IPS-NIHi11 (cell line): Measurements from ENCODE around the gene SLC4A2.
"Not testable (repeated sequence)": the region's sequence is repeated elsewhere in the genome, so short reads cannot be mapped to it uniquely, and the experiment has no call there.

ENCODE experiments used
- DNase-seq: peaks from one replicate; pipeline ENCODE4 v3.0.0; 2012; ENCODE audit warnings: mixed read lengths, low spot score

The SLC4A2 gene

DNA sequence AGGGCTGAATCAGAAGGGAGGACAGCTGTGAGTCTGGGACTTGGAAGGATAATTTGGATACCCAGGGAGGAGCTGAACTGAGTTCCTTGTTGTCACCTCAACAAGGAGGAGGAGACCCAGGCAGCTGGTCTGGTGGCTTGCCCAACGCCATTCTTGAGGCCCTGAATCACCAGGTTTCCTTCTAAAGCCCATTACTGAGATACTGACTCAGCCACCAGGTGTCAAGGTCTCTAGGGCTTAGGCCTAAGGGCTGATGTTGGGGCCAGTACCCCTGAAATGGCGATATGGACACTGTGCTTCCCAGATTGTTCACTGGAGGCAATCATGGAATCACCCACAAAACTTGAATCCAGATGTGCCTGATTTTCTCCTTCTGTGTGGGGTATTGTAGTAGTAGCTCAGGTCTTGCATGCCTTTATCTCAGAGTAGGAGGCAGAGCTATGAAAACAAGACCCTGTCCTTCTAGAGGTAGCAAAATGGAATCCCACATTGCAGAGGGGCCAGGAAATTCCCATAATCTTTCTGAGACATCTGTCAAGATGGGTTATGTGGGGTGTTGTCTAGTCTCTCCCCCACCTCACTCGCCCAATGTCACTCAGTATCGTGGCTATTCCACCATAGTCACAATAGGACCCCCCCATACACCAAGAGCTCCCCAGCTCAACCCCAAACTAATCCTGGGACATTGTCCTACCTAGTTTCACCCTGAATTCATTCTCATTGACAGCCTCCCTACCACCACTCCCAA lies 33.3 kb upstream of the SLC4A2 start:
- DNase-seq = no peak

- DNase-seq = not testable (repeated sequence)
Observed at GRCh38 chr7:151026771-151027727, 32.3 kb upstream of the SLC4A2 start.

DNA sequence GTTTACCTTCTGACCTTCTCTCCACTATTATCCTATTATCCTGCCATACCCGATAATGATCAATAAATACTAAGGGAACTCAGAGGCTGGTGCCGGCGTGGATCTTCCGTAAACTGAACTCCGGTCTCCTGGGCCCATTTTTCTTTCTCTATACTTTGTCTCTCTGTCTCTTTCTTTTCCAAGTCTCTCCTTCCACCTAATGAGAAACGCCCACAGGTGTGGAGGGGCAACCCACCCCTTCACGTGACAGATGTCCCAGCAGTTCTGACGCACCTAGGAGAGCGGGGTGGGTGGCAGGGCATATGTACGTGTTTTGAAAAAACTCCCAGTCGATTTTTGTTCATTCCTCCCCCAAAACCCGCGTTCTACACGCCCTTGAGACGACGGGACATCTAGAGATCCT lies 31.7 kb upstream of the SLC4A2 start:
- DNase-seq = not testable (repeated sequence)

- DNase-seq = peak; percentile 98
Observed at GRCh38 chr7:151028131-151028947, 31.1 kb upstream of the SLC4A2 start, which contains the start of gene ABCB8. TSS of gene ABCB8 (plus strand) at chr7:151028450. CDS start at chr7:151028516, 66 bp downstream.

DNA sequence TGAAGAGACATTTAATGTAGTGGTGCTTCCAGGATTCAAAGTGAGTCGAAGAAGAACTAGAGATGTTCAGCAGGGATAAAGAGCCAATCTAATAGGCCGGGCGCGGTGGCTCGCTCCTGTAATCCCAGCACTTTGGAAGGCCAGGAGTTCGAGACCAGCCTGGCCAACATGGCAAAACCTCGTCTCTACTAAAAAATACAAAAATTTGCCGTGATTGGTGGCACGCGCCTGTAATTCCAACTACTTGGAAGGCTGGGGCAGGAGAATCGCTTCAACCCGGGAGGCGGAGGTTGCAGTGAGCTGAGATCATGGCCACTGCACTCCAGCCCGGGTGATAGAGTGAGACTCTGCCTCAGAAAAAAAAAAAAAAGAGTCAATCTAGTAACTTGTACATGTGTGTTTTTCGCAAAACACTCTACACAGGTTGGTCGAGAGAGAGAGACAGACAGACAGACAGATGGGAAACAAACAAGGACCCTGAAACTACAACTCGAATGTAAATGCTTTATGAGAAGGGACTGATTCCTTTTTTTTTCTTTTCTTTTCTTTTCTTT lies 30.4 kb upstream of the SLC4A2 start:
- no peak for DNase-seq

DNA sequence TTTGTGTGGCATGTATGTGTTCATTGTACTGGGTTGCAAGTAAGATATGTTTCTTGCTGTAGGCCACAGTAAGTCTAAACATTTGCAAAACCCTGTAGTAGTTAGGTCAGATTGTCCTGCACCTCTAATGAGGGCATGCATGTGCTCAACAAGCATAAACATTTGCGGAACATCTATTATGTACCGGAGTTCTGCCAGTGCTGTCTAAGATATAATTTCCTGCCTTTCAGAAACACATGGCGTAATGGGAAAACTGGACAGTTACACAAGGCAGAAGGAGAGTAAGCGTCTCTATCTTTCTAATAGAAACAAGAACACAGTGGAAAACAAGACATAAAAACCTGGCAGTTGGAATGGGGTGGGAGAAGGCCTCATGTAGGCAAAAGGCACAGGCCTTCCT lies 28.4 kb upstream of the SLC4A2 start:
- no peak for DNase-seq

GRCh38 chr7:151032936-151033863 lies 26.2 kb upstream of the SLC4A2 start:
- DNase-seq = no peak

DNA sequence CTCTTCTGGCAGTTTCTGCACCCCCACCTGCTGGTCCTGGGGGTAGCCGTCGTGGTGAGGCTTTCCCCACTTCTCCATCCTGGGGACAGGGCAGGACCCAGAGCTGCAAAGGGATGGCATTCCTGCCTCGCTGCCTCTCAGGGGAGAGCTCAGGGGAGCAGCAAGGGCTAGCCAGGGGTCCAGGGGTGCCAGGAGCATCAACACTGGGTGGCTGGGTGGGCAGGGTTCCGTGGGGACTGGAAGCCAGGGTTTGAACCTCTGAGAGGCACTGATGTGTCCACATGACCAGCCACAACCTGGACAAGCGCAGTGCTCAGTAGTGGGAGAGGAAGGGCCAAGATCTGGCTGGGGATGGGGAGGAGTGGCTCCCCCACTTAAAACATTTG lies 25.5 kb upstream of the SLC4A2 start:
- DNase-seq = no peak

- no peak for DNase-seq
Observed at GRCh38 chr7:151034312-151035025, 24.9 kb upstream of the SLC4A2 start.

GRCh38 chr7:151035026-151035717 lies 24.2 kb upstream of the SLC4A2 start:
- no peak for DNase-seq

DNA sequence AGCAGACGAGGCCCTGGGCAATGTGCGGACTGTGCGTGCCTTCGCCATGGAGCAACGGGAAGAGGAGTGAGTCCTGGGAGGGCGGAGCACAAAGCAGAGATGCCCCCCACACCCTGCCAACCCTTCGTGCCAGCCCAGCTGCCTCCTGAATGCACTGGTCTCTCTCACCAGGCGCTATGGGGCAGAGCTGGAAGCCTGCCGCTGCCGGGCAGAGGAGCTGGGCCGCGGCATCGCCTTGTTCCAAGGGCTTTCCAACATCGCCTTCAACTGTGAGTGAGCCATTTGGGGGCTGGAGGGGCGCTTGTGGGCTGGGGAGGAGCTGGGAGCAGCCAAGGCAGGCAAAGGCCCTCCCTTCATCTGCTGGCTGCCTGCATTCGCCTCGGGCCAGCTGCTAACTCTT lies 23.5 kb upstream of the SLC4A2 start:
- no peak for DNase-seq

- DNase-seq = peak; percentile 51
Observed at GRCh38 chr7:151038951-151039849, 20.2 kb upstream of the SLC4A2 start.

DNA sequence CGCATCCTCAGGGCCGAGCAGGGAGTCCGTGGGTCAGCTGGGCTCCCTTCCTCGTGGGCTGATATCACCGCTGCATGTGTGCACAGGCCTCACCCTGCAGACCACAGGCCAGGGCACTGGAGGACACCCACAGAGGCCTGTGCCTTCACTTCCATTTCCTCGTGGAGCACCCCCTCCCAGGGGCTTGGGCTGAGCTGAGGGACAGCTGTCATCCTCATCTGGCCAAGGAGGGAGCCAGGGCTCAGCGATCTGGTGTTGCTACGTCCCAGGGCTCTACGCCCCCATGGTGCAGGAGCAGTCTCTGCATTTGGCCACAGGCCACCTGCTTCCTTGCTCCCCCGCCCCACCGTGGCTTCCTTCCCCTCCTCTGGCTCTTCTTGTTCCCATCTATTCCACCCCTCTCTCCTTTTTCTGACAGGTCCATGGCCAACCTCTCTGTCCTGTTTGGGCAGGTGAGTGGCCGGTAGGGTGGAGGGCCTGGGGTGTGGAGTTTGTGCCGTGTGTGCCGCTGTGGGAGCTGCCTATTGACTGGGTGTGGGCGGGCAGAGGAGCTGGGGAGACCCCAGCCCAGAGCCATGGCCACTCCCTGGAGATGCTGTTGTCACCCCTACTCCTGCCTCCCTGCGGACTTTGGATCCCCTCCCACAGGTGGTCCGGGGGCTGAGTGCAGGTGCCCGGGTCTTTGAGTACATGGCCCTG lies 19.4 kb upstream of the SLC4A2 start:
- DNase-seq = no peak

DNA sequence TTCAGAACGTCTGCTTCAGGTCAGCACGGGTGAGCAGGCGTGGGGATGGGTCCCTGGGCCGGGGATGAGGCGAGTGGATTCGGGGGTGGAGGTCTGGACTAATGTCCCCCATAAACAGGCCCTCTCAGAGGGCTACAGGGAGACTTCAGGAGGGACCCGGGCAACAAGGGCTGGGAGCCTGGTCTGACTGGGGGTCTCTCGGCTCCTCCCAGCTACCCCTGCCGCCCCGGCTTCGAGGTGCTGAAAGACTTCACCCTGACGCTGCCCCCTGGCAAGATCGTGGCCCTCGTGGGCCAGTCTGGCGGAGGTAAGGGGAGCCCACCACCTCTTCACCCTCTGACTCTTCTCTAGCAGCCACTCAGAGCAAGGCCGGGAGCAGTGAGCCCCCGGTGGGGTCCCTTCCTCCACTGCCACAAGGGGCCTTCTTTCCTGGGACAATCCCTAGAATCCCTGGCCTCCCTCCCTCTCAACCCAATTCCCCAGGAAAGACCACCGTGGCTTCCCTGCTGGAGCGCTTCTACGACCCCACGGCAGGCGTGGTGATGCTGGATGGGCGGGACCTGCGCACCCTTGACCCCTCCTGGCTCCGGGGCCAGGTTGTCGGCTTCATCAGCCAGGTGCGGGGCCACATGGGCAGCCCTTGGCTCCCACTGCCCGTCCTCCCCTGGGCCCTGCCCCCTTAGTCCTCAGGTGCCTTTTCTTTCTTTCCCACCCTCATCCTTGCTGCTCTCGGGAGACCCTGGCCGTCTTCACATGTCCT lies 18.6 kb upstream of the SLC4A2 start:
- DNase-seq = no peak

DNA sequence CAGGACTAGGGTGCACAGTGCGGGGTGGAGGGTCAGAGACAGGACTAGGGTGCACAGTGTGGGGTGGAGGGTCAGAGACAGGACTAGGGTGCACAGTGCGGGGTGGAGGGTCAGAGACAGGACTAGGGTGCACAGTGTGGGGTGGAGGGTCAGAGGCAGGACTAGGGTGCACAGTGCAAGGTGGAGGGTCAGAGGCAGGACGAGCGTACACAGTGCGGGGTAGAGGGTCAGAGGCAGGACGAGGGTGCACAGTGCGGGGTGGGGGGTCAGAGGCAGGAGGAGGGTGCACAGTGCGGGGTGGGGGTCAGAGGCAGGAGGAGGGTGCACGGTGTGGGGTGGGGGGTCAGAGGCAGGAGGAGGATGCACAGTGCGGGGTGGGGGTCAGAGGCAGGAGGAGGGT lies 15.9 kb upstream of the SLC4A2 start:
- DNase-seq = not testable (repeated sequence)

GRCh38 chr7:151043959-151044358 lies 15.4 kb upstream of the SLC4A2 start:
- DNase-seq = no peak

- no peak for DNase-seq
Observed at GRCh38 chr7:151045262-151045661, 14.1 kb upstream of the SLC4A2 start.
